K562 (cell line): Measurements from ENCODE around the gene TXN2. TPM values are rescaled to one million over a fixed set of nuclear protein-coding genes. Genes with fewer than 3 reads are reported as not detected.

Experiments used
- COPS2 ChIP-seq: fragments of 450-650 bp; conservative IDR thresholded peaks from 2 replicates; pipeline ENCODE4 v1.6.1; 2016; ENCODE audit warnings: mild to moderate bottlenecking, moderate library complexity
- HDAC6 ChIP-seq: IDR thresholded peaks from 2 replicates; pipeline ENCODE4 v1.6.1; 2012; ENCODE audit warnings: low read depth, mild to moderate bottlenecking, control low read depth, inconsistent platforms, low read length, moderate library complexity
- ILF3 ChIP-seq: fragments of 450-650 bp; IDR thresholded peaks from 2 replicates; pipeline ENCODE4 v1.6.1; 2018; ENCODE audit warnings: antibody characterized with exemption, mild to moderate bottlenecking, moderate library complexity, borderline replicate concordance
- KDM4B ChIP-seq, 2 experiments: fragments of 450-650 bp in 1 of 2; sonication (generic) in 1 of 2; IDR thresholded peaks; 2 replicates each; pipeline ENCODE4 v1.6.1; 2016 to 2017; ENCODE audit warnings: borderline replicate concordance in 2 of 2, antibody characterized with exemption in 1 of 2, low read depth in 1 of 2, mild to moderate bottlenecking in 1 of 2
- KDM5B ChIP-seq: fragments of 200-600 bp; sonication (generic); IDR thresholded peaks from 2 replicates; pipeline ENCODE4 v1.6.1; 2012; ENCODE audit warnings: low read depth, mild to moderate bottlenecking, moderate library complexity, low read length, control low read depth, inconsistent platforms; ENCODE audit not compliant: insufficient replicate concordance
- SFPQ ChIP-seq: fragments of 200-400 bp; formaldehyde crosslinking; IDR thresholded peaks from 2 replicates; pipeline ENCODE4 v1.6.1; 2017; ENCODE audit warnings: mild to moderate bottlenecking, low read depth, low read length, moderate library complexity
- SIN3B ChIP-seq: fragments of 450-650 bp; IDR thresholded peaks from 2 replicates; pipeline ENCODE4 v1.6.1; 2017; ENCODE audit warnings: low read depth, mild to moderate bottlenecking, moderate library complexity
- ZNF282 ChIP-seq: sonication (generic); formaldehyde crosslinking; IDR thresholded peaks from 2 replicates; pipeline ENCODE4 v1.8.1; 2023; ENCODE audit warnings: missing genetic modification reagents
- ZNF436 ChIP-seq: fragments of 250-450, 450-650 bp; sonication (Bioruptor Pico); formaldehyde crosslinking; IDR thresholded peaks from 2 replicates; pipeline ENCODE4 v1.7.0; 2020; ENCODE audit warnings: mild to moderate bottlenecking
- polyA plus RNA-seq, 8 experiments: library from polyadenylated mRNA; depleted of rRNA in 4 of 8; stranded (reverse) in 5 of 8; unstranded in 3 of 8; fragments of >200 nt; fragmentation: Nextera tagmentation in 2 of 8; fragmentation: Illumina TruSeq in 1 of 8; extraction: Ambion mirVana in 2 of 8; extraction: Trizol in 1 of 8; gene quantifications; 2 replicates each; pipeline versions ENCODE4 v1.2.1 to v1.2.3, GENCODE V29; 2011 to 2014; ENCODE audit warnings: inconsistent platforms in 1 of 8, missing spikeins in 1 of 8
- total RNA-seq, 7 experiments: library from RNA; depleted of rRNA in 6 of 7; stranded (reverse); fragments of >200 nt in 6 of 7; fragmentation: Illumina TruSeq in 2 of 7; extraction: Trizol in 2 of 7; gene quantifications; 2 replicates each; pipeline versions ENCODE4 v1.2.1 to v1.2.3, GENCODE V29; 2011 to 2021; ENCODE audit warnings: low replicate concordance in 1 of 7
- TF ChIP-seq, protein P1 (sequence below): sonication (generic); formaldehyde crosslinking; IDR thresholded peaks from 2 replicates; pipeline ENCODE4 v1.8.0; 2022; ENCODE audit warnings: mild to moderate bottlenecking, missing genetic modification reagents
- TF ChIP-seq, protein P2 (sequence below): sonication (generic); formaldehyde crosslinking; IDR thresholded peaks from 2 replicates; pipeline ENCODE4 v1.8.1; 2023; ENCODE audit warnings: mild to moderate bottlenecking, missing genetic modification reagents
- TF ChIP-seq, protein P3 (sequence below): fragments of 450-650 bp; formaldehyde crosslinking; IDR thresholded peaks from 2 replicates; pipeline ENCODE4 v1.4.0; 2022; ENCODE audit warnings: mild to moderate bottlenecking, moderate library complexity

TXN2 gene
- total and polyA plus RNA-seq, 9 of the 15 experiments (the other 6 are each of a cell fraction or from before 2014, with no cell fraction given), result 48.5 to 399 (median 118) TPM

GRCh38 chr22:36528795-36529751, 47.6 kb upstream of the TXN2 start, which contains the start of gene EIF3D (continued):
- TF ChIP-seq, protein P1, sequence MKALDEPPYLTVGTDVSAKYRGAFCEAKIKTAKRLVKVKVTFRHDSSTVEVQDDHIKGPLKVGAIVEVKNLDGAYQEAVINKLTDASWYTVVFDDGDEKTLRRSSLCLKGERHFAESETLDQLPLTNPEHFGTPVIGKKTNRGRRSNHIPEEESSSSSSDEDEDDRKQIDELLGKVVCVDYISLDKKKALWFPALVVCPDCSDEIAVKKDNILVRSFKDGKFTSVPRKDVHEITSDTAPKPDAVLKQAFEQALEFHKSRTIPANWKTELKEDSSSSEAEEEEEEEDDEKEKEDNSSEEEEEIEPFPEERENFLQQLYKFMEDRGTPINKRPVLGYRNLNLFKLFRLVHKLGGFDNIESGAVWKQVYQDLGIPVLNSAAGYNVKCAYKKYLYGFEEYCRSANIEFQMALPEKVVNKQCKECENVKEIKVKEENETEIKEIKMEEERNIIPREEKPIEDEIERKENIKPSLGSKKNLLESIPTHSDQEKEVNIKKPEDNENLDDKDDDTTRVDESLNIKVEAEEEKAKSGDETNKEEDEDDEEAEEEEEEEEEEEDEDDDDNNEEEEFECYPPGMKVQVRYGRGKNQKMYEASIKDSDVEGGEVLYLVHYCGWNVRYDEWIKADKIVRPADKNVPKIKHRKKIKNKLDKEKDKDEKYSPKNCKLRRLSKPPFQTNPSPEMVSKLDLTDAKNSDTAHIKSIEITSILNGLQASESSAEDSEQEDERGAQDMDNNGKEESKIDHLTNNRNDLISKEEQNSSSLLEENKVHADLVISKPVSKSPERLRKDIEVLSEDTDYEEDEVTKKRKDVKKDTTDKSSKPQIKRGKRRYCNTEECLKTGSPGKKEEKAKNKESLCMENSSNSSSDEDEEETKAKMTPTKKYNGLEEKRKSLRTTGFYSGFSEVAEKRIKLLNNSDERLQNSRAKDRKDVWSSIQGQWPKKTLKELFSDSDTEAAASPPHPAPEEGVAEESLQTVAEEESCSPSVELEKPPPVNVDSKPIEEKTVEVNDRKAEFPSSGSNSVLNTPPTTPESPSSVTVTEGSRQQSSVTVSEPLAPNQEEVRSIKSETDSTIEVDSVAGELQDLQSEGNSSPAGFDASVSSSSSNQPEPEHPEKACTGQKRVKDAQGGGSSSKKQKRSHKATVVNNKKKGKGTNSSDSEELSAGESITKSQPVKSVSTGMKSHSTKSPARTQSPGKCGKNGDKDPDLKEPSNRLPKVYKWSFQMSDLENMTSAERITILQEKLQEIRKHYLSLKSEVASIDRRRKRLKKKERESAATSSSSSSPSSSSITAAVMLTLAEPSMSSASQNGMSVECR (CRISPR knock-in tag), result peak; percentile 62
- no peak for TF ChIP-seq ZNF282 (CRISPR knock-in tag)
- no peak for TF ChIP-seq SFPQ
- no peak for TF ChIP-seq KDM4B (IDR thresholded peaks at IDR 0.05; ENCODE audit: borderline replicate concordance in 2 of 2, low read depth in 1 of 2)
- TF ChIP-seq COPS2, result no peak
- TF ChIP-seq, protein P2, sequence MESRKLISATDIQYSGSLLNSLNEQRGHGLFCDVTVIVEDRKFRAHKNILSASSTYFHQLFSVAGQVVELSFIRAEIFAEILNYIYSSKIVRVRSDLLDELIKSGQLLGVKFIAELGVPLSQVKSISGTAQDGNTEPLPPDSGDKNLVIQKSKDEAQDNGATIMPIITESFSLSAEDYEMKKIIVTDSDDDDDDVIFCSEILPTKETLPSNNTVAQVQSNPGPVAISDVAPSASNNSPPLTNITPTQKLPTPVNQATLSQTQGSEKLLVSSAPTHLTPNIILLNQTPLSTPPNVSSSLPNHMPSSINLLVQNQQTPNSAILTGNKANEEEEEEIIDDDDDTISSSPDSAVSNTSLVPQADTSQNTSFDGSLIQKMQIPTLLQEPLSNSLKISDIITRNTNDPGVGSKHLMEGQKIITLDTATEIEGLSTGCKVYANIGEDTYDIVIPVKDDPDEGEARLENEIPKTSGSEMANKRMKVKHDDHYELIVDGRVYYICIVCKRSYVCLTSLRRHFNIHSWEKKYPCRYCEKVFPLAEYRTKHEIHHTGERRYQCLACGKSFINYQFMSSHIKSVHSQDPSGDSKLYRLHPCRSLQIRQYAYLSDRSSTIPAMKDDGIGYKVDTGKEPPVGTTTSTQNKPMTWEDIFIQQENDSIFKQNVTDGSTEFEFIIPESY (CRISPR knock-in tag), result peak; percentile 31
- TF ChIP-seq ILF3, result no peak
- TF ChIP-seq HDAC6, result no peak
- peak; percentile 65; the same call in 1 of the 2 replicates for TF ChIP-seq SIN3B
- TF ChIP-seq KDM5B, result peak; percentile 85
- TF ChIP-seq ZNF436, result no peak
- TF ChIP-seq, protein P3, sequence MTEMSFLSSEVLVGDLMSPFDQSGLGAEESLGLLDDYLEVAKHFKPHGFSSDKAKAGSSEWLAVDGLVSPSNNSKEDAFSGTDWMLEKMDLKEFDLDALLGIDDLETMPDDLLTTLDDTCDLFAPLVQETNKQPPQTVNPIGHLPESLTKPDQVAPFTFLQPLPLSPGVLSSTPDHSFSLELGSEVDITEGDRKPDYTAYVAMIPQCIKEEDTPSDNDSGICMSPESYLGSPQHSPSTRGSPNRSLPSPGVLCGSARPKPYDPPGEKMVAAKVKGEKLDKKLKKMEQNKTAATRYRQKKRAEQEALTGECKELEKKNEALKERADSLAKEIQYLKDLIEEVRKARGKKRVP (CRISPR knock-in tag), result no peak
